B cell (primary cell): ENCODE results near the gene AGAP1. TPM values are rescaled to one million over a fixed set of nuclear protein-coding genes. Genes with fewer than 3 reads are reported as not detected.

Experiments used
- ATAC-seq: fragments of 200-7000 bp; cut with Tn5 transposase; one replicate; pipeline ENCODE4 v1.10.0; 2021; ENCODE audit warnings: low read depth, mild to moderate bottlenecking, moderate number of reproducible peaks, moderate library complexity
- CTCF ChIA-PET: fragments of 350-600 bp; sonication (Branson Sonifier 250); formaldehyde crosslinking; loops from one replicate; lab custom pipeline; 2021; ENCODE audit warnings: antibody characterized with exemption, inconsistent platforms; lab: Charles Lee
- POLR2A ChIA-PET: fragments of 350-600 bp; sonication (Branson Sonifier 250); formaldehyde crosslinking; loops from one replicate; lab custom pipeline; 2021; ENCODE audit warnings: antibody characterized with exemption; lab: Charles Lee
- DNase-seq: peaks from one replicate; pipeline ENCODE4 v3.0.0; 2013
- H2AFZ ChIP-seq: 2 replicates; pipeline ENCODE4 v1.6.1; 2012; ENCODE audit warnings: mild to moderate bottlenecking, low read depth, low read length; ENCODE audit not compliant: insufficient read depth, poor library complexity, severe bottlenecking
- H3K27ac ChIP-seq, 2 donors: 1 replicate in 1 of 2; 2 replicates in 1 of 2; pipeline ENCODE4 v1.5.1; 2012 to 2013; ENCODE audit warnings: low read length in 2 of 2, mild to moderate bottlenecking in 2 of 2, moderate library complexity in 1 of 2
- H3K27me3 ChIP-seq, 4 experiments: fragments of 200-600 bp in 1 of 4; sonication (generic) in 1 of 4; replicated peaks in 1 of 4; 1 replicate in 2 of 4; 2 replicates in 2 of 4; pipeline versions ENCODE4 v1.6.1 to v1.7.0; 2013 to 2016; ENCODE audit warnings: low read length in 3 of 4, mild to moderate bottlenecking in 2 of 4, mixed read lengths in 1 of 4, moderate library complexity in 1 of 4; ENCODE audit not compliant: insufficient read depth in 4 of 4, control insufficient read depth in 3 of 4; ENCODE audit errors: control extremely low read depth in 1 of 4
- H3K36me3 ChIP-seq, 2 experiments: replicated peaks in 1 of 2; 1 replicate in 1 of 2; 2 replicates in 1 of 2; pipeline versions ENCODE4 v1.6.1 to v1.7.1; 2013; ENCODE audit warnings: low read length in 1 of 2; ENCODE audit not compliant: insufficient read depth in 2 of 2, control insufficient read depth in 1 of 2; ENCODE audit errors: control extremely low read depth in 1 of 2, extremely low read depth in 1 of 2
- H3K4me1 ChIP-seq, 2 donors: fragments of 200-600 bp in 1 of 2; sonication (generic) in 1 of 2; 1 replicate in 1 of 2; 2 replicates in 1 of 2; pipeline versions ENCODE4 v1.5.1 to v1.6.1; 2013 to 2017; ENCODE audit warnings: low read length in 2 of 2; ENCODE audit not compliant: control insufficient read depth in 2 of 2, insufficient read depth in 2 of 2
- H3K4me2 ChIP-seq: replicated peaks from 2 replicates; pipeline ENCODE3; 2012; ENCODE audit warnings: mild to moderate bottlenecking, low read depth, low read length; ENCODE audit not compliant: poor library complexity, severe bottlenecking
- H3K4me3 ChIP-seq, 5 experiments: fragments of 200-600 bp in 1 of 5; sonication (generic) in 1 of 5; 1 replicate in 3 of 5; 2 replicates in 2 of 5; pipeline versions ENCODE4 v1.5.1 to v1.7.0; 2011 to 2016; ENCODE audit warnings: low read length in 4 of 5, mild to moderate bottlenecking in 4 of 5, low read depth in 2 of 5, control low read depth in 1 of 5, moderate library complexity in 1 of 5; ENCODE audit not compliant: insufficient read depth in 1 of 5; ENCODE audit errors: control extremely low read depth in 1 of 5, extremely low read depth in 1 of 5
- H3K79me2 ChIP-seq: fragments of 200-600 bp; sonication (generic); one replicate; pipeline ENCODE4 v1.6.0; 2016; ENCODE audit warnings: low read length; ENCODE audit not compliant: control insufficient read depth, insufficient read depth
- H3K9ac ChIP-seq: fragments of 200-600 bp; sonication (generic); 2 replicates; pipeline ENCODE4 v1.6.1; 2017; ENCODE audit warnings: mild to moderate bottlenecking, low read length, moderate library complexity
- H3K9me3 ChIP-seq, 3 donors: one replicate each; pipeline versions ENCODE4 v1.6.1 to v1.7.1; 2013; ENCODE audit warnings: low read length in 2 of 3; ENCODE audit not compliant: control insufficient read depth in 2 of 3, insufficient read depth in 1 of 3; ENCODE audit errors: control extremely low read depth in 1 of 3
- H4K20me1 ChIP-seq: 2 replicates; pipeline ENCODE4 v1.6.0; 2012; ENCODE audit warnings: mild to moderate bottlenecking, low read length; ENCODE audit not compliant: insufficient read depth, control insufficient read depth, poor library complexity, severe bottlenecking
- H3K27ac Mint-ChIP-seq: one replicate; pipeline ENCODE4 v1.8.0; 2021; ENCODE audit warnings: mixed read lengths
- H3K27me3 Mint-ChIP-seq: one replicate; pipeline ENCODE4 v1.8.0; 2021; ENCODE audit warnings: mixed read lengths
- H3K4me1 Mint-ChIP-seq: one replicate; pipeline ENCODE4 v1.8.0; 2021; ENCODE audit warnings: mixed read lengths
- H3K4me3 Mint-ChIP-seq: one replicate; pipeline ENCODE4 v1.8.0; 2021; ENCODE audit warnings: mixed read lengths
- H3K9me3 Mint-ChIP-seq: one replicate; pipeline ENCODE4 v1.8.0; 2022; ENCODE audit warnings: mixed read lengths; ENCODE audit not compliant: insufficient read depth
- EZH2 ChIP-seq: IDR thresholded peaks from 2 replicates; pipeline ENCODE4 v1.6.1; 2012; ENCODE audit warnings: borderline replicate concordance, low read depth, mild to moderate bottlenecking, moderate library complexity, low read length; ENCODE audit not compliant: insufficient read depth, poor library complexity, severe bottlenecking
- WGBS: methylation state at CpG from one replicate; pipeline ENCODE4 v1.1.5; 2013; ENCODE audit warnings: missing lambda C conversion rate; ENCODE audit not compliant: insufficient coverage; 5-methylcytosine and 5-hydroxymethylcytosine counted together
- intact Hi-C: fragments of 100-400 bp; cut with micrococcal nuclease; formaldehyde crosslinking; loops from one replicate; pipeline ENCODE4 v1.10.0; 2022
- polyA plus RNA-seq: library from polyadenylated mRNA; depleted of rRNA; stranded (reverse); fragments of >200 nt; gene quantifications from 2 replicates; pipeline ENCODE4 v1.2.3, GENCODE V29; 2012
- total RNA-seq, 2 donors: library from RNA; stranded (reverse); fragments of 120-200 nt in 1 of 2; gene quantifications; 1 replicate in 1 of 2; 2 replicates in 1 of 2; pipeline versions ENCODE4 v1.2.3 to v1.2.4, GENCODE V29; 2013 to 2022
- TF ChIP-seq, protein P1 (sequence below): fragments of 200-600 bp; IDR thresholded peaks from one replicate; pipeline ENCODE4 v1.8.0; 2022; ENCODE audit warnings: antibody characterized with exemption, mild to moderate bottlenecking

Gene AGAP1
- total and polyA plus RNA-seq, 2 donors (not counting 1 experiment from before 2014, with no cell fraction given), result 0.01 TPM; not detected in 1

DNA sequence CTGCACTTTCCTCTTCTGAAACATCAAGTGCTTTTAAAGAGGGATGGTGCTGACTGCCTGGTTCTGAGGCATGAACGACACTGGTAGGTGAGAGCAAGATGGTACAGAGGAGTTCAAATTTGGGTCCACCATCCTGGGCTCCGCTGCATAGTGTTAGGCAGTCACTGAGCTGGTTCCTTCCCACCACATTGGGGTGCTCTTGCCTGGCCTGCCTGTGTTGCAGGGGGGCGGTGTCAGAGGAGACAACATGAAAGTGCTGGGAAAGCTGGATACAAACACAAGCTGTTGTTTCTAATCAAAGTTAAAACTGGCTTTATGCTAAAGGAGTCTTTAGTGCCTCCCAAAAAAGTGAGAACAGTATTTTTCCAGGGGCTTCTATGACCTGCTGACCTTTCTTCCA is 416.2 kb downstream of the AGAP1 start:
- Histone ChIP-seq H4K20me1 (no peaks in the 10 kb centered on the region), H3K4me3 (no peak overlapping the region), H2AFZ (no peak overlapping the region), H3K36me3 (no peaks in the 10 kb centered on the region), H3K9me3 (peaks cover 0 to 7% (median 0%) of the 10 kb centered on the region in 3 donors), H3K27me3 (peaks cover 0 to 3% (median 0%) of the 10 kb centered on the region in 4 experiments), H3K27ac (no peak overlapping the region), H3K4me1 (no peaks in the 10 kb centered on the region), H3K79me2 (no peaks in the 10 kb centered on the region), H3K4me2 (no peak overlapping the region), H3K9ac (no peak overlapping the region)
- DNase-seq, result no peak
- H3K27me3 Mint-ChIP-seq, result peaks cover 11% of the 10 kb centered on the region
- POLR2A ChIA-PET, result no interaction called here
- no peak overlapping the region for H3K27ac Mint-ChIP-seq
- peaks cover 5% of the 10 kb centered on the region for H3K4me1 Mint-ChIP-seq
- TF ChIP-seq EZH2, result no peak
- CTCF ChIA-PET, result no interaction called here
- WGBS, result 89% methylated on average over 3 of the region's 3 CpGs
- no peaks in the 10 kb centered on the region for H3K9me3 Mint-ChIP-seq
- intact Hi-C loops, result no loop called here
- no peak for ATAC-seq
- no peak overlapping the region for H3K4me3 Mint-ChIP-seq

DNA sequence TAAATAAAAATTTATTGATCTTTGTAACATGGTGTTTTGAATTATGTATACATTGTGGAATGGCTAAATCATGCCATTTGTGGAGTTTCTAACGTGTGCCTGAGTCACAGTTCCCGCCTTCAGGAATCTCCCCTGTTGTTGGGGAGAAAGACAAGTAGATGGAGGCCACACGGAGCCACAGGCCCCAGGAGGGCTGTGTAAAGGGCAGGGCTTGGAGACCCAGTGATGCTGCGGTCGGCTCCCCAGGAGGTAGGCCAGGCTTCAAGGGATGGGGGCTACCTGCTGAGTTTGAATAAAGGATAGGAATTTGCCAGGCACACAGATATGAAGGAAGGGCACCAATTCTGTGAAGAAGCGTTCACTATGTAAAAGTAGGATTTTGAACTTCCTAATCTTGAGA is 417.3 kb downstream of the AGAP1 start:
- ChIA-PET POLR2A (no interaction called here), CTCF (no interaction called here)
- Histone ChIP-seq H3K4me2 (no peak overlapping the region), H3K36me3 (no peaks in the 10 kb centered on the region), H3K9ac (no peak overlapping the region), H3K27ac (no peak overlapping the region), H3K4me1 (no peaks in the 10 kb centered on the region), H3K79me2 (no peaks in the 10 kb centered on the region), H3K4me3 (no peak overlapping the region), H2AFZ (no peak overlapping the region), H3K9me3 (peaks cover 0 to 12% (median 2%) of the 10 kb centered on the region in 3 donors), H4K20me1 (no peaks in the 10 kb centered on the region), H3K27me3 (no peaks in the 10 kb centered on the region)
- peaks cover 5% of the 10 kb centered on the region for H3K4me1 Mint-ChIP-seq
- peaks cover 6% of the 10 kb centered on the region for H3K27me3 Mint-ChIP-seq
- TF ChIP-seq, protein P1, sequence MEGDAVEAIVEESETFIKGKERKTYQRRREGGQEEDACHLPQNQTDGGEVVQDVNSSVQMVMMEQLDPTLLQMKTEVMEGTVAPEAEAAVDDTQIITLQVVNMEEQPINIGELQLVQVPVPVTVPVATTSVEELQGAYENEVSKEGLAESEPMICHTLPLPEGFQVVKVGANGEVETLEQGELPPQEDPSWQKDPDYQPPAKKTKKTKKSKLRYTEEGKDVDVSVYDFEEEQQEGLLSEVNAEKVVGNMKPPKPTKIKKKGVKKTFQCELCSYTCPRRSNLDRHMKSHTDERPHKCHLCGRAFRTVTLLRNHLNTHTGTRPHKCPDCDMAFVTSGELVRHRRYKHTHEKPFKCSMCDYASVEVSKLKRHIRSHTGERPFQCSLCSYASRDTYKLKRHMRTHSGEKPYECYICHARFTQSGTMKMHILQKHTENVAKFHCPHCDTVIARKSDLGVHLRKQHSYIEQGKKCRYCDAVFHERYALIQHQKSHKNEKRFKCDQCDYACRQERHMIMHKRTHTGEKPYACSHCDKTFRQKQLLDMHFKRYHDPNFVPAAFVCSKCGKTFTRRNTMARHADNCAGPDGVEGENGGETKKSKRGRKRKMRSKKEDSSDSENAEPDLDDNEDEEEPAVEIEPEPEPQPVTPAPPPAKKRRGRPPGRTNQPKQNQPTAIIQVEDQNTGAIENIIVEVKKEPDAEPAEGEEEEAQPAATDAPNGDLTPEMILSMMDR, result no peak
- TF ChIP-seq EZH2, result no peak
- H3K9me3 Mint-ChIP-seq, result peaks cover 2% of the 10 kb centered on the region
- 89% methylated on average over 6 of the region's 6 CpGs for WGBS
- DNase-seq (no peak), ATAC-seq (no peak)
- intact Hi-C loops, result no loop called here
- no peak overlapping the region for H3K27ac Mint-ChIP-seq
- no peak overlapping the region for H3K4me3 Mint-ChIP-seq
